ENCODE measurements around the gene ST3GAL3. TPM values are rescaled to one million over a fixed set of nuclear protein-coding genes. Genes with fewer than 3 reads are reported as not detected.
A peak's percentile ranks its signal among the peaks of the same experiment; 100 is the strongest.

Gene ST3GAL3
- total RNA-seq, 1 donor from 2014 or later, result 16.5 TPM

- Mint-ChIP-seq H3K4me3 (ENCODE audit: unreplicated experiment) (no peak overlapping the region), H3K27me3 (ENCODE audit: unreplicated experiment) (no peaks in the 10 kb centered on the region), H3K9me3 (ENCODE audit: unreplicated experiment) (no peaks in the 10 kb centered on the region), H3K27ac (ENCODE audit: unreplicated experiment) (peak overlapping the region; percentile 34), H3K4me1 (ENCODE audit: low read depth, unreplicated experiment) (no peaks in the 10 kb centered on the region), H3K36me3 (ENCODE audit: unreplicated experiment) (no peaks in the 10 kb centered on the region)
- DNase-seq, result no peak
- TF ChIP-seq, protein P1, sequence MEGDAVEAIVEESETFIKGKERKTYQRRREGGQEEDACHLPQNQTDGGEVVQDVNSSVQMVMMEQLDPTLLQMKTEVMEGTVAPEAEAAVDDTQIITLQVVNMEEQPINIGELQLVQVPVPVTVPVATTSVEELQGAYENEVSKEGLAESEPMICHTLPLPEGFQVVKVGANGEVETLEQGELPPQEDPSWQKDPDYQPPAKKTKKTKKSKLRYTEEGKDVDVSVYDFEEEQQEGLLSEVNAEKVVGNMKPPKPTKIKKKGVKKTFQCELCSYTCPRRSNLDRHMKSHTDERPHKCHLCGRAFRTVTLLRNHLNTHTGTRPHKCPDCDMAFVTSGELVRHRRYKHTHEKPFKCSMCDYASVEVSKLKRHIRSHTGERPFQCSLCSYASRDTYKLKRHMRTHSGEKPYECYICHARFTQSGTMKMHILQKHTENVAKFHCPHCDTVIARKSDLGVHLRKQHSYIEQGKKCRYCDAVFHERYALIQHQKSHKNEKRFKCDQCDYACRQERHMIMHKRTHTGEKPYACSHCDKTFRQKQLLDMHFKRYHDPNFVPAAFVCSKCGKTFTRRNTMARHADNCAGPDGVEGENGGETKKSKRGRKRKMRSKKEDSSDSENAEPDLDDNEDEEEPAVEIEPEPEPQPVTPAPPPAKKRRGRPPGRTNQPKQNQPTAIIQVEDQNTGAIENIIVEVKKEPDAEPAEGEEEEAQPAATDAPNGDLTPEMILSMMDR (IDR thresholded peaks at IDR 0.05; ENCODE audit: partially characterized antibody, unreplicated experiment), result no peak
These were observed 154.8 kb downstream of the ST3GAL3 start for GRCh38 chr1:43861988-43862735.

- DNase-seq, result no peak
- Mint-ChIP-seq H3K36me3 (ENCODE audit: unreplicated experiment) (no peaks in the 10 kb centered on the region), H3K4me3 (ENCODE audit: unreplicated experiment) (no peak overlapping the region), H3K4me1 (ENCODE audit: low read depth, unreplicated experiment) (no peaks in the 10 kb centered on the region), H3K9me3 (ENCODE audit: unreplicated experiment) (no peaks in the 10 kb centered on the region), H3K27ac (ENCODE audit: unreplicated experiment) (no peak overlapping the region), H3K27me3 (ENCODE audit: unreplicated experiment) (no peaks in the 10 kb centered on the region)
- TF ChIP-seq, protein P1 (IDR thresholded peaks at IDR 0.05; ENCODE audit: partially characterized antibody, unreplicated experiment), result no peak
These were observed 157.0 kb downstream of the ST3GAL3 start for GRCh38 chr1:43864111-43865045.

DNA sequence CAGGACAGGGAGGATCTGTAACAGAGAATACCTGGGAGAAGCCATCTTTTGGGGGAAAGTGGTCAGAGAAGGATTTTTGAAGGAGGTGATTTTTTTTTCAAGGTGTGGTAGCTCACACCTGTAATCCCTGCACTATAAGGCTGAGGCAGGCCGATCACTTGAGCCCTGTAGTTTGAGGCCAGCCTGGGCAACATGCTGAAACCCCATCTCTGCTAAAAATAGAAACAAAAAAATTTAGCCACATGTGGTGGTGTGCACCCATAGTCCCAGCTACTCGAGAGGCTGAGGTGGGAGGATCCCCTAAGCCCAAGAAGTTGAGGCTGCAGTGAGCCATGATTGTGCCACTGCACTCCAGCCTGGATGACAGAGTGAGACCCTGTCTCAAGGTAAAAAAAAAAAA is 158.9 kb downstream of the ST3GAL3 start:
- Mint-ChIP-seq H3K27ac (ENCODE audit: unreplicated experiment) (no peak overlapping the region), H3K9me3 (ENCODE audit: unreplicated experiment) (no peaks in the 10 kb centered on the region)

DNA sequence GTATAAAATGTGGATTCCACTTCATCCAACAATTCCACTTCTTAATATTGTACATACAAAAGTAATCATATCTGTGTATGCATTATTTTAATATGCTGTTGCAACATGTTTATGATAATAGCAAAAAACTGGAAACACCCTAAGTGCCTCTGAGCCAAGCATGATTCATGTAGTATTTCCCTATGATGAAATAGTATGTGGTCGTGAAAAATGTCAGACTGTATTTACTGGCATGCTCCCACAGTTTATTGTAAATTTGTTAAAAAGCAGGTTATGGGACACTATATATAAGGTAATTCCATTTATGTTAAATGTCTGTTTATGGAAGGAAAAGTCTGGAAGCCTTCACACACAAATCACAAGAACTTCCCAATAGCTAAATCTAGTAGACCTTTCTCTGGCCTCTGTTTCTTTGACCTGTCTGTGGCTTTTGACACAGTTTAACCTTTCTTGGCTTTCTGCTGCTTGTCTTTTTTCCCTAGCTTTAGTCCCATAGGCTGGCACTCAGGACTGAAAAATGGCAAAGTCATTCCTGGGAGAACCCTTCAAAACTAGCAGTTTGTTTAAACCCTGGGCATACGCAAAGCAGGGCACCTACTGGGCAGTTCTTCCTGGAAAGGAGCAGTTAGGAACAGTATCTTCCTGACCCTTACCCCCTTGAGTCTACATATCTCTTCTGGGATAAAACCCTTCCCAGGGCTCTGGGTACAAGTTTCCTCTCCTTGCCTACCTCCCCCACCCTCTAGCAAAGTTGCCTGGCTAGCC is 160.8 kb downstream of the ST3GAL3 start:
- no peak overlapping the region for H3K4me3 Mint-ChIP-seq (ENCODE audit: unreplicated experiment)
- no peaks in the 10 kb centered on the region for H3K36me3 Mint-ChIP-seq (ENCODE audit: unreplicated experiment)
- no peak overlapping the region for H3K27ac Mint-ChIP-seq (ENCODE audit: unreplicated experiment)
- no peaks in the 10 kb centered on the region for H3K4me1 Mint-ChIP-seq (ENCODE audit: low read depth, unreplicated experiment)
- H3K27me3 Mint-ChIP-seq (ENCODE audit: unreplicated experiment), result peaks cover 1% of the 10 kb centered on the region
- DNase-seq, result no peak
- TF ChIP-seq, protein P1 (IDR thresholded peaks at IDR 0.05; ENCODE audit: partially characterized antibody, unreplicated experiment), result no peak
- no peaks in the 10 kb centered on the region for H3K9me3 Mint-ChIP-seq (ENCODE audit: unreplicated experiment)

More for the DNA sequence above, 158.9 kb downstream of the ST3GAL3 start:
- TF ChIP-seq, protein P1 (IDR thresholded peaks at IDR 0.05; ENCODE audit: partially characterized antibody, unreplicated experiment), result no peak
- Mint-ChIP-seq H3K36me3 (ENCODE audit: unreplicated experiment) (no peaks in the 10 kb centered on the region), H3K27me3 (ENCODE audit: unreplicated experiment) (peaks cover 1% of the 10 kb centered on the region), H3K4me3 (ENCODE audit: unreplicated experiment) (no peak overlapping the region), H3K4me1 (ENCODE audit: low read depth, unreplicated experiment) (no peaks in the 10 kb centered on the region)
- DNase-seq, result no peak
